Measurements from ENCODE around the gene SELENOH.
"Not testable (repeated sequence)": the region's sequence is repeated elsewhere in the genome, so short reads cannot be mapped to it uniquely, and the experiment has no call there.

The SELENOH gene

DNA sequence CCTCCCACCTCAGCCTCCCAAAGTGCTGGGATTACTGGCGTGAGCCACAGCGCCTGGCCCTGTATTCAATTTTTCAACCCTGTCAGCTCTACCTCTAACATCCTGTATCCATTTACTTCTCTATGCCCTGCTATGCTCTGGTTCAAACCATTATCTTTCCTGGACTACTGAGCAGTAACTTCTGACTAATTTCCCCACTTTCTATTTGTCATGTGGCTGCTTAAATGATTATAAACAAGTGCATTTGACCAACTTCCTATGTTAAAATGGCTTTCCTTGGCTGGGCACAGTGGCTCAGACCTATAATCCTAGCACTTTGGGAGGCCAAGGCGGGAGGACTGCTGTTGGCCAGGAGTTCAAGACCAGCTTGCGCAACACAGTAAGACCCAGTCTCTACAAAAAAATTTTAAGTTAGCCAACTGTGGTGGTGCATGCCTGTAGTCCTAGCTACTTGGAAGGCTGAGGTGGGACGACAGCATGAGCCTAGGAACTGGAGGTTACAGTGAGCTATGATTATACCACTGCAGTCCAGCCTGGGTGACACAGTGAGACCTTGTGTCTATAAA, 31.4 kb upstream of the SELENOH start:
- no peak overlapping the region for H3K27ac ChIP-seq
- no peak for TF ChIP-seq ZFX (IDR thresholded peaks at IDR 0.05; ENCODE audit: borderline replicate concordance)
- TF ChIP-seq, protein P1, sequence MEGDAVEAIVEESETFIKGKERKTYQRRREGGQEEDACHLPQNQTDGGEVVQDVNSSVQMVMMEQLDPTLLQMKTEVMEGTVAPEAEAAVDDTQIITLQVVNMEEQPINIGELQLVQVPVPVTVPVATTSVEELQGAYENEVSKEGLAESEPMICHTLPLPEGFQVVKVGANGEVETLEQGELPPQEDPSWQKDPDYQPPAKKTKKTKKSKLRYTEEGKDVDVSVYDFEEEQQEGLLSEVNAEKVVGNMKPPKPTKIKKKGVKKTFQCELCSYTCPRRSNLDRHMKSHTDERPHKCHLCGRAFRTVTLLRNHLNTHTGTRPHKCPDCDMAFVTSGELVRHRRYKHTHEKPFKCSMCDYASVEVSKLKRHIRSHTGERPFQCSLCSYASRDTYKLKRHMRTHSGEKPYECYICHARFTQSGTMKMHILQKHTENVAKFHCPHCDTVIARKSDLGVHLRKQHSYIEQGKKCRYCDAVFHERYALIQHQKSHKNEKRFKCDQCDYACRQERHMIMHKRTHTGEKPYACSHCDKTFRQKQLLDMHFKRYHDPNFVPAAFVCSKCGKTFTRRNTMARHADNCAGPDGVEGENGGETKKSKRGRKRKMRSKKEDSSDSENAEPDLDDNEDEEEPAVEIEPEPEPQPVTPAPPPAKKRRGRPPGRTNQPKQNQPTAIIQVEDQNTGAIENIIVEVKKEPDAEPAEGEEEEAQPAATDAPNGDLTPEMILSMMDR (IDR thresholded peaks at IDR 0.05) = no peak

DNA sequence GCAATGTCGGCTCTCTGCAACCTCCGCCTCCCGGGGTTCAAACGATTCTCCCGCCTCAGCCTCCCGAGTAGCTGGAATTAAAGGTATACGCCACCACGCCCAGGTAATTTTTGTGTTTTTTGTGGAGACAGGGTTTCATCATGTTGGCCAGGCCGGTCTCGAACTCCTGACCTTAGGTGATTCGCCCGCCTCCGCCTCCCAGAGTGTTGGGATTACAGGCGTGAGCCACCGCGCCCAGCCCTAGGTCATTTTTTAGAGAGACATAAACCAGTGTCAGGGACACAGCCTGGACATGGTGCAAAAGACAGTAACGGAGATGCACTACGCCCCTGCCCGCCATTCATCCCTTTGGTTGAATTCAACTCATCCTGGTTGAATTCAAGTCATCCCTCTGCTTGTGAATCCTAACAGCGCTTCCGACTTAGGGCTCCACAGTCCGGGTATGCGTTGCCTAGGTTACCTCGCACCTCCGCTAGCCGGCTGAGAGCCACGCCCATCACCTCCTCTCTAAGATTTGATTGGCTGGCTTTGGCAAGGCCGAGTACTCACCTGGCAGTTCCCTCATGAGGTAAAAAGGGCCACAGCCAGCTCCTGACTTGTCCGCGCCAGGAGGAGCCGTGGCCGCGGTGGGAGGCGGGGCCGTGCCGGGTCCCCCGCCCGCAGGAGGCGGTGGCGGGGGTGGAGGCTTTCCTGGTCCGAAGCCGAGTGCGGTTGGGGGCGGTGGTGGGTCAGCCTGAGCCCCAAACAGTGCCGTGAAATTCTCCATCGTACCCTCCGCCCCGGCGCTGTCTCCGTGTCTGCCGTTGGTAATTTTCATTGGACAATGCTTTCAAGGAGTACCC, 29.7 kb upstream of the SELENOH start, which contains the start of gene MED19:
TSS of gene MED19 (minus strand) at position 802 of the 842 bp plus-strand sequence. CDS start at position 766, 36 bp downstream.
- TF ChIP-seq ZFX (IDR thresholded peaks at IDR 0.05; ENCODE audit: borderline replicate concordance) = no peak
- TF ChIP-seq, protein P1 (IDR thresholded peaks at IDR 0.05) = no peak

DNA sequence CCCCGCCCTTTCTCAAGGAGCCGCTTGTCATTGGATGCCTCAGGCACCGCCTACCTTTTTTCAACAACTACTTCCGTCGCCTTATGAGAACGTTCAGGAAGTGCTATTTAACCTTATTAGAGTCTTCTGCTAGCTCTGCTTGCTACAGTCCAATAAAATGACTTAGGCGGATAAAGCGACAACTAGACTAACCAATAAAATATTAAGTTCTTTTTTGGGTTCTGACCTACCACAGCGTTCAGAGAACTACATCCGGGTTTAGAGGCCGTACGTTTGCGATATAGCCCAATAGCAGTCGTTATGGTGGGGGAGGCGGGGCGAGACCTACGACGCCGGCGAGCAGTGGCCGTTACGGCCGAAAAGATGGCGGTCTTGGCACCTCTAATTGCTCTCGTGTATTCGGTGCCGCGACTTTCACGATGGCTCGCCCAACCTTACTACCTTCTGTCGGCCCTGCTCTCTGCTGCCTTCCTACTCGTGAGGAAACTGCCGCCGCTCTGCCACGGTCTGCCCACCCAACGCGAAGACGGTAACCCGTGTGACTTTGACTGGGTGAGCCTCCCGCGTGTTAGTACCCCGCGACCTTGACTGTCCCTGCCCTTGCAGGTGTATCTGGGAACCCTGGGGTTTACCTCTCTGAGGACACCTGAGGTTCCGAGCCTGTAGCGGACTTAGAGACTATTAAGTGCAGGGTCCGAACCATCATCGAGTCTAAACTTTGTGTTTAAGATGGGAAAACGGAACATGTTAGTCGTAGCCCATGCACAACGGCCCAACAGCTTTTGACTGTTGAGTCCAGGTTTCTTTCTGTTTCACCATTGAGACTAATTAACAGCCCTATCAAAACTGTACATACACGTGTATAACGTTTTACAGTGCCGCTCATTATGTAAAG, 28.8 kb upstream of the SELENOH start, which contains the start of gene TMX2:
TSS of gene TMX2 (plus strand) at position 338 of the 895 bp plus-strand sequence. CDS start at position 364, 26 bp downstream.
- peak within 1 kb of the TSS; percentile 94 for H3K27ac ChIP-seq
- TF ChIP-seq, protein P1 (IDR thresholded peaks at IDR 0.05) = no peak
- no peak for TF ChIP-seq ZFX (IDR thresholded peaks at IDR 0.05; ENCODE audit: borderline replicate concordance)

More for the DNA sequence above, 29.7 kb upstream of the SELENOH start, which contains the start of gene MED19:
- H3K27ac ChIP-seq = peak within 1 kb of the TSS; percentile 94

DNA sequence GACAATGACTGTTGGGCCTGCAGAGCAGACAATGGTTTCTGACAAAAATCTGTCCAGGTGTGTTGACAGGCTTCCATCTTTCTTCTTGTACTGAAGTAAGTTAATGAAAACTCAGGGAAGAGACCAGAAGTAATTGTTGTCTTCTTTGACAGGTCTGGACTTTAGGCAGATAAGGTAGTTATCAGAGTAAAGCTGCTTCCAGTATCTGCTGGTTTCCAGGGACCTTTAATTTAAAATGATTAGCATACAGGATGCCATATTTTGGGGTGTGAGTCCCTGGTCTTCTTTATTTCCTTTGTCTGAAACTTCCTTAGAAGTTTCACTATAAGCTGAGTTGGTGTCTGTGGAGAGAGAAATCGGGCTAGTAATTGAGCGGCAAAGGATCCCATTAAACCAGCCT, 27.5 kb upstream of the SELENOH start:
- peak overlapping the region; percentile 94; the same call in 1 of the 2 replicates for H3K27ac ChIP-seq
- no peak for TF ChIP-seq ZFX (IDR thresholded peaks at IDR 0.05; ENCODE audit: borderline replicate concordance)
- TF ChIP-seq, protein P1 (IDR thresholded peaks at IDR 0.05) = no peak

DNA sequence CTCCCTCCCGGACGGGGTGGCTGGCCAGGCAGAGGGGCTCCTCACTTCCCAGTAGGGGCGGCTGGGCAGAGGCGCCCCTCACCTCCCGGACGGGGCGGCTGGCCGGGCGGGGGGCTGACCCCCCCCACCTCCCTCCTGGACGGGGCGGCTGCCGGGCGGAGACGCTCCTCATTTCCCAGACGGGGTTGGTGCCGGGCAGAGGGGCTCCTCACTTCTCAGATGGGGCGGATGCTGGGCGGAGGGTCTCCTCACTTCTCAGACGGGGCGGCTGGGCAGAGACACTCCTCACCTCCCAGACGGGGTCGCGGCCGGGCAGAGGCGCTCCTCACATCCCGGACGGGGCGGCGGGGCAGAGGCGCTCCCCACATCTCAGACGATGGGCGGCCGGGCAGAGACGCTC, 24.6 kb upstream of the SELENOH start:
- not testable (repeated sequence) for H3K27ac ChIP-seq

DNA sequence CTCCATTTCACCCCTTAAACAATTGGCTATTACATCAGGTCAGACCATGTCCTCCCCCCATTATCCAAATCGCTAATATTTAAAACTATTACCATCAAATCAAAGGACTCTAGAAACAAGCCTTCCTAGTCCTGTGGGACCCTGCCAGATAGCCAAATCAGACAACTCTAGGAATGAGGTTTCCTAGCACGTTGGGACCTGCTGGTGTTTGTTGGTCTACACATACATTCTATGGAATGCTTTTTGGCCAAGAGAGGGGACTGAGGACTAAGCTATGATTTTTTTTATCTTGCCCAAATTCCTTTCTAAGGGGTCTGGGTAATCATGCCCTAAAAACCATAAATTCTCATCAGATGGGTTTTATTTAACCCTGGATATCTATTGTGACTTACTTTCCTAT, 14.1 kb upstream of the SELENOH start:
- TF ChIP-seq ZFX (IDR thresholded peaks at IDR 0.05; ENCODE audit: borderline replicate concordance) = no peak
- TF ChIP-seq, protein P1 (IDR thresholded peaks at IDR 0.05) = no peak
- no peak overlapping the region for H3K27ac ChIP-seq

DNA sequence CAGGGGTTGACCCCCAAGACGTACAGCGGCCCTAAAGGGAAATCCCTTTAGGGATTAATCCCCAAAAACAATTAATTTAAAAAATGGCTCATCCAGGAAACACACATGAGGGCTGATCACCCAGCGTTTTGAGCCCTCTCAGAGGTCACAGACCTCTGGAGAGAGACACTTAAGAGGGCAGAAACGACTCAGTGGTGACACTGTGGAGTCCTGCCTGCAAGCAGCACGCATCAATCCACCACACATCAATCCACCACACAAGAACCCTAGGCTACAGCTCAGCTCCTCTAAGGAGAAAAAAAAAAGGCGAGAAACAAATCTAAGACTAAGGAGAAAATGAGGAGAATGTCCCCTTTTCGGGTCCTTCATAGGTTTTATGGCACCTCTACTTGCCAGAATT, 12.5 kb upstream of the SELENOH start:
- H3K27ac ChIP-seq = no peak overlapping the region
- TF ChIP-seq, protein P1 (IDR thresholded peaks at IDR 0.05) = no peak
- no peak for TF ChIP-seq ZFX (IDR thresholded peaks at IDR 0.05; ENCODE audit: borderline replicate concordance)

Measured in 22Rv1 (cell line).